Fibroblast of the aortic adventitia (primary cell): ENCODE data around the gene PTMS. TPM values are rescaled to one million over a fixed set of nuclear protein-coding genes. Genes with fewer than 3 reads are reported as not detected.

Experiments used
- DNase-seq: peaks from one replicate; pipeline ENCODE4 v3.0.0-alpha.2; 2010; ENCODE audit warnings: low read depth
- H3K4me3 ChIP-seq: 2 replicates; pipeline ENCODE4 v1.5.1; 2011; ENCODE audit warnings: low read depth, mild to moderate bottlenecking, control low read depth, low read length, moderate library complexity
- total RNA-seq: library from RNA; depleted of rRNA; stranded (reverse); fragments of >200 nt; gene quantifications from 2 replicates; pipeline ENCODE4 v1.2.3, GENCODE V29; 2012; ENCODE audit warnings: low replicate concordance
- TF ChIP-seq, protein P1 (sequence below): IDR thresholded peaks from 2 replicates; pipeline ENCODE4 v1.5.1; 2011; ENCODE audit warnings: mild to moderate bottlenecking, low read length, control low read depth, inconsistent platforms; ENCODE audit not compliant: insufficient read depth

Gene PTMS
- total RNA-seq, 1 donor = 61.6 TPM

DNA sequence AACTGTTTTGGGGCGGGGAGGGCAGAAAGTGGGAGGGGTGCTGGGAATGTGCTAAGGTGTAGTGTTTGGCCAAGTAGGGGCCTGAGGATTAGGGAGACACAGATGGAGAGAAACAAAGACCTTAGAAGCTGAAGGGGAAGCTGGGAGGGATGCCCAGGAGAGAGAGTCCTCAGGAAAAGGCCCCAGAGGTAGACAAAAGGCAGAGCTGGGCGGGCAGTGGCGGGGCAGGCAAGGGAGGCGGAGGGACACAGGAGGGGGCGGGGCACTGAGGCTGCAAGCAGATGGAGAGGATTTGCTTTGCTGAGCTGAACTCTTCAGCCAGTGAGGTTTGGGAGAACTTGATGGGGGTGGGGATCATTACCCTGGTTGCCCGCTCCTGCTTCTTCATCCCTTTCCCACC lies 2.8 kb downstream of the PTMS start:
- TF ChIP-seq, protein P1, sequence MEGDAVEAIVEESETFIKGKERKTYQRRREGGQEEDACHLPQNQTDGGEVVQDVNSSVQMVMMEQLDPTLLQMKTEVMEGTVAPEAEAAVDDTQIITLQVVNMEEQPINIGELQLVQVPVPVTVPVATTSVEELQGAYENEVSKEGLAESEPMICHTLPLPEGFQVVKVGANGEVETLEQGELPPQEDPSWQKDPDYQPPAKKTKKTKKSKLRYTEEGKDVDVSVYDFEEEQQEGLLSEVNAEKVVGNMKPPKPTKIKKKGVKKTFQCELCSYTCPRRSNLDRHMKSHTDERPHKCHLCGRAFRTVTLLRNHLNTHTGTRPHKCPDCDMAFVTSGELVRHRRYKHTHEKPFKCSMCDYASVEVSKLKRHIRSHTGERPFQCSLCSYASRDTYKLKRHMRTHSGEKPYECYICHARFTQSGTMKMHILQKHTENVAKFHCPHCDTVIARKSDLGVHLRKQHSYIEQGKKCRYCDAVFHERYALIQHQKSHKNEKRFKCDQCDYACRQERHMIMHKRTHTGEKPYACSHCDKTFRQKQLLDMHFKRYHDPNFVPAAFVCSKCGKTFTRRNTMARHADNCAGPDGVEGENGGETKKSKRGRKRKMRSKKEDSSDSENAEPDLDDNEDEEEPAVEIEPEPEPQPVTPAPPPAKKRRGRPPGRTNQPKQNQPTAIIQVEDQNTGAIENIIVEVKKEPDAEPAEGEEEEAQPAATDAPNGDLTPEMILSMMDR = no peak
- no peak for DNase-seq
- H3K4me3 ChIP-seq = peak overlapping the region; percentile 91

DNA sequence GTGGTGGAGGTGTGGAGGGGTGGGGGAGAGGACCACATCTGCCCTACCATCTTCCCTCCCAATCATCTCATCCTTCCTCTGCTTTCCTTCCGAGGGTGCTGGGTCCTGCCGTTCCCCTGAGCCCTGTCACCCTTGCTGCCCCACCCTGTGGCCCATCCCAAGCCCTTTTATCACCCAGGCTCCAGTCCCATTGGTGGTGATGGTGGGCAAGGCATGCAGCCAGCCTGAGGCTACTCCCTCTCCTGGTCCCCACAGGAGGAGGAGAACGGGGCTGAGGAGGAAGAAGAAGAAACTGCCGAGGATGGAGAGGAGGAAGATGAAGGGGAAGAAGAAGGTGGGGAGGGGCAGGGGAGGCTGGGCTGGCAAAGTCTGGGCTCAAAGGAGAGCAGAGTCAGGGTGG lies 3.5 kb downstream of the PTMS start:
- no peak overlapping the region for H3K4me3 ChIP-seq
- TF ChIP-seq, protein P1 = no peak
- DNase-seq = no peak

DNA sequence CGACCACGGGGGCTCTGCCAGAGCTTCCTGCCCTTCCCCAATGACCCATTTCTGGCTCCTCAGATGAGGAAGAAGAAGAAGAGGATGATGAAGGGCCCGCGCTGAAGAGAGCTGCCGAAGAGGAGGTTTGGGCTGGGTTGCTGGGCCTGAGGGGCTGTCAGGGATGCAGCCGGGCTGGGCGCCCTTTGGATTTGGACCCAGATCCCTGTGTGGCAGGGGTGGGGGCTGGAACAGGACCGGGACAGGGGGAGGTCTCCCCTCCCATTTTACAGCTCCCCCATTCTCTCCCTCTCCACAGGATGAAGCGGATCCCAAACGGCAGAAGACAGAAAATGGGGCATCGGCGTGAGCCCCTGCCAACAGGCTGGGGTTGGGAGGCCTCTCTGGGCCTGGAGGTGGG lies 3.9 kb downstream of the PTMS start:
- DNase-seq = no peak
- TF ChIP-seq, protein P1 = no peak
- H3K4me3 ChIP-seq = no peak overlapping the region

DNA sequence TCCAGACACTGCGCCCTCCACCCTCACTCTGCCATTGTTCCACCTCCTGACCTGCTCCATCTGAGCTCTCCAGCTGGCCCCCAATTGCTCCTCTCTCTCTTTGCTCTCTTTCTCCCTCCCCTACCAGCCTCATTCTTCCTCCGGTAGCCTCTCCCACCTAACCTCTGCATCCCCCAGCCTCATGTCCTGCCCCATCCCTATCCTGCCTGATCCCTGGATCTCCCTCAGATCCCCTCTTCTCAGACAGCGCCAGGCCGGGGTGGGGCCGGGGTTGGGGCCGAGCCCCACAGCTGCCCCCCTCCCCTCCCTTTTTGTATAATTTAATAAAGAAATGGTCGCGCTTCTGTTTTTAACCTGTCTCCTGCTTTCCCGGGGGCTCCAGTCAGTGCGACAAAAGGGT lies 4.4 kb downstream of the PTMS start:
- no peak for DNase-seq
- TF ChIP-seq, protein P1 = no peak

DNA sequence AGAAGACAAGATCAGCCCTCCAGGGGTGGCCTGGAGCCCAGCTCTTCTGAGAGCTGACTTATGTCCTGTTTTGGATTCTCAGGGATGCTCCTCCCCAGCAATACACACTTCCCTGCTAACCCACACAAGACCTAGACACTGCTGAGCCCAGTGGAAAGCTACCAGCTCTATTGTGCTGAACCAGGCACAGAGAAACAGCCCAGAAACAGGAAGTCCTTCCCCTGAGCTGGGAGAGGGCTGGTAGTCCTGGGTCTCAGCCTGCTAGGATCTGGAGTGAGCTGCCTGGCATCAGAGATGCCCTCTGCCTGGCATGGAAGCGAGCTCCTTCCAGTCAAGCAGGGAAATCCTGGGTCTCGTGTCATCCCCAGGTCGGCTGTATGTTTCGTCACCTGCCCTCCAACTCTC lies 4.9 kb downstream of the PTMS start:
- DNase-seq = no peak
- H3K4me3 ChIP-seq = no peak overlapping the region
- TF ChIP-seq, protein P1 = no peak

More for the DNA sequence above, 4.4 kb downstream of the PTMS start:
- H3K4me3 ChIP-seq = no peak overlapping the region

DNA sequence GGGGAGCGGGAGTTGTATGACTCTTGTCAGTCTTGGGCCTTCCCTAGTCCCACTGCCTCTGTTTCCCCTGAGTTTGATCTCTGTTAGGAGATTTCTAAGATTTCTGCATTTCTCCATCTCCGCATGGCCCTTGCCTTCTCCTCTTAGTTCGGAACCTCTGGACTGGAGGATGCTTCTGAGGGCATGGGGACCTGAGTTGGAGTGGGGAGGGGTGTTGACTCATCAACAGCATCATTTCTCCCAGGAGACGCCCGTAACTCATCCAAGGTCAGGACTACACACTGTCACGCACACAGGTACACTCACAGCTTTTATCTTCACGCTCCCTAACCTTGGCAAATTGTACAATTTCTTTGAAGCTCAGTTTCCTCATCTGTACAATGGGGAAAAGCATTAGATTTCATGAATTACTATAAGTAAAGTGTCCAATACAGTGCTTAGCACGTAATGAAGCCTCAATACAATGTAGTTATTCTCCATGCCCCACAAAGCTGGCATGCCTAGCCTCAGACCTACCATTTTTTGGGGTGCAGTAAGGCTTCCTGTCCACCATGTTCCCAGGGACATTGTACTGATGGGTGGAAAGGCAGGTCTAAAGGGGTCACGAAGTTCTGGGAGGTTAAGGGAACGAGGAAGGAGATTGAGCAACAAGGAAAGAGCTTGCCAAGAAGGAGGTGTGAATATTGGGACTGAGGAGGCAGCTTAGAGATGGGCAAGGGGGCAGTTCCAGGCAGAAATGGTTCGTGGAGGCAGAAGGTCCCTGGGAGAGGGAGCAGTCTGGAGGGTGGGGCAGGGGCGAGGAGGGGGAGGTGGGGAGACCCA lies 5.6 kb downstream of the PTMS start:
- H3K4me3 ChIP-seq = no peak overlapping the region
- DNase-seq = no peak
- TF ChIP-seq, protein P1 = no peak

DNA sequence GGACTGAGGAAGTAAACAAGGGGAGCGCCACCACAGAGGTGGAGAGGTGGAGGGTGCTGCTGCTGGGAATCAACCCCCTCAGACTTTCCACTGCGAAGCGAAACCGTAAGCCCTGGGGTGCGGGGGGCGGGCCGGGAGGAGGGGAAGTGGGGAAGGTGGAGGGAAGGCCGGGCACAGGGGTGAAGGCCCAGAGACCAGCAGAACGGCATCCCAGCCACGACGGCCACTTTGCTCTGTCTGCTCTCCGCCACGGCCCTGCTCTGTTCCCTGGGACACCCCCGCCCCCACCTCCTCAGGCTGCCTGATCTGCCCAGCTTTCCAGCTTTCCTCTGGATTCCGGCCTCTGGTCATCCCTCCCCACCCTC lies 6.2 kb downstream of the PTMS start, which contains the start of gene LAG3:
Gene LAG3 (plus strand): TSS at position 190 of the 365 bp plus-strand sequence. CDS start 333 bp downstream, outside the sequence.
- DNase-seq = no peak
- no peak within 1 kb of the TSS for H3K4me3 ChIP-seq
- TF ChIP-seq, protein P1 = no peak
